Right atrium auricular region (tissue), 2 donors: ENCODE measurements around the gene ACTR1A. TPM values are rescaled to one million over a fixed set of nuclear protein-coding genes. Genes with fewer than 3 reads are reported as not detected.
"Not testable (repeated sequence)": the region's sequence is repeated elsewhere in the genome, so short reads cannot be mapped to it uniquely, and the experiment has no call there.

ENCODE experiments used
- DNase-seq: peaks from one replicate; pipeline ENCODE4 v3.0.0-alpha.2; 2019; ENCODE audit warnings: low spot score
- H3K27ac ChIP-seq, 2 donors: fragments of 200-600 bp; sonication (generic); 1 replicate in 1 of 2; 2 replicates in 1 of 2; pipeline ENCODE4 v1.5.1; 2016 to 2019
- H3K27me3 ChIP-seq, 2 donors: fragments of 200-600 bp; sonication (generic); one replicate each; pipeline versions ENCODE4 v1.5.1 to v1.6.0; 2017 to 2019
- H3K36me3 ChIP-seq: fragments of 200-600 bp; sonication (generic); one replicate; pipeline ENCODE4 v1.5.1; 2016
- H3K4me1 ChIP-seq, 2 donors: fragments of 200-600 bp; sonication (generic); one replicate each; pipeline versions ENCODE4 v1.5.1 to v1.6.0; 2017 to 2019
- H3K4me3 ChIP-seq, 2 donors: fragments of 200-600 bp; sonication (generic); 1 replicate in 1 of 2; 2 replicates in 1 of 2; pipeline ENCODE4 v1.5.1; 2017 to 2019; ENCODE audit warnings: mild to moderate bottlenecking in 1 of 2, moderate library complexity in 1 of 2
- H3K9me3 ChIP-seq, 2 donors: fragments of 200-600 bp; sonication (generic); one replicate each; pipeline ENCODE4 v1.5.1; 2019
- total RNA-seq, 2 donors: library from RNA; depleted of rRNA; stranded (reverse); fragments of >200 nt; gene quantifications; one replicate each; pipeline ENCODE4 v1.1.0, GENCODE V29; 2016
- TF ChIP-seq, protein P1 (sequence below), 2 donors: fragments of 200-600 bp; sonication (generic); IDR thresholded peaks; one replicate each; pipeline ENCODE4 v1.5.1; 2019; ENCODE audit warnings: antibody characterized with exemption in 2 of 2

Gene ACTR1A
- total RNA-seq, 2 donors from 2014 or later, result 107 to 124 TPM

DNA sequence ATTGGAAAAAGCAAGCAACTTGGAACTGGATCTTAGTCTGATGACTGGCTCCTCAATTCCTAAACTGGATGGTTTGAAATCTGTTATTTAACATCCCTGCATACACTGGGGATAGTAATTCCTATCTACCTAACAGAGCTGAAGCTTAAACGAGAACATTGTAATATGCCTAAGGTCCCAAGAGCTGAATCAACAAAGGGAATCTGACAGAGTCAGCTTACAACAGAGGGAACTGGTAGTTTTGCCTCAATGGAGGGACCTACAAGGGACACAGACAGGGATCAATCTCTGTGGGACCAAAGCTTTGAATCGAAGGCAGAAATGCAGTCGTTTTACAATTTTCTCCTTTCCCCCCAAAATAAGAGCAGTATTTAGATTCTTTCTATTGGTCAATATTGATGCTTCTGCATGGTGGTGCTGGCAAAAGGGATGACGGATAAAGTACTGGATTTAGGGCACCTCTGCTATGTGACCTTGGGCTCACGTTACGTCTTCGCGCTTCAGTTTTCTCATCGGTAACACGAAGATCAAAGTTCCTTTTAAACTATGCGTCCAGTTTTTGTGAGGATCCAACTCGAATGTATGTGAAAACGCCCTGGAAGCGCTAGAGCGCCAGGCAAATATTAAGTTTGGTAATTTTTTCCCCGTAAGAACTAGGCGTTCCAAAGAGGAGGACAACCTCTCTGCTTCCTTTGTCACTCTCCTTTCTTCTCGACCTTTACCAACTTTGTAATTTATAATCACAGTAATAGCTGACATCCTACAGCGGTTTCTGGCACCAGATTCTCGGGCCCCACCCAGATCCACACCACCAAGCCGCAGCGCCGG lies 1.1 kb downstream of the ACTR1A start:
- peak overlapping the region; percentile 89 to 99 for H3K4me3 ChIP-seq
- H3K4me1 ChIP-seq, result peaks cover 0 to 55% of the 10 kb centered on the region in 2 donors
- no peaks in the 10 kb centered on the region for H3K36me3 ChIP-seq
- H3K9me3 ChIP-seq, result no peaks in the 10 kb centered on the region
- H3K27ac ChIP-seq, result peak overlapping the region; percentile 94 to 97
- TF ChIP-seq, protein P1, sequence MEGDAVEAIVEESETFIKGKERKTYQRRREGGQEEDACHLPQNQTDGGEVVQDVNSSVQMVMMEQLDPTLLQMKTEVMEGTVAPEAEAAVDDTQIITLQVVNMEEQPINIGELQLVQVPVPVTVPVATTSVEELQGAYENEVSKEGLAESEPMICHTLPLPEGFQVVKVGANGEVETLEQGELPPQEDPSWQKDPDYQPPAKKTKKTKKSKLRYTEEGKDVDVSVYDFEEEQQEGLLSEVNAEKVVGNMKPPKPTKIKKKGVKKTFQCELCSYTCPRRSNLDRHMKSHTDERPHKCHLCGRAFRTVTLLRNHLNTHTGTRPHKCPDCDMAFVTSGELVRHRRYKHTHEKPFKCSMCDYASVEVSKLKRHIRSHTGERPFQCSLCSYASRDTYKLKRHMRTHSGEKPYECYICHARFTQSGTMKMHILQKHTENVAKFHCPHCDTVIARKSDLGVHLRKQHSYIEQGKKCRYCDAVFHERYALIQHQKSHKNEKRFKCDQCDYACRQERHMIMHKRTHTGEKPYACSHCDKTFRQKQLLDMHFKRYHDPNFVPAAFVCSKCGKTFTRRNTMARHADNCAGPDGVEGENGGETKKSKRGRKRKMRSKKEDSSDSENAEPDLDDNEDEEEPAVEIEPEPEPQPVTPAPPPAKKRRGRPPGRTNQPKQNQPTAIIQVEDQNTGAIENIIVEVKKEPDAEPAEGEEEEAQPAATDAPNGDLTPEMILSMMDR (IDR thresholded peaks at IDR 0.05), result no peak
- no peaks in the 10 kb centered on the region for H3K27me3 ChIP-seq
- DNase-seq, result no peak

DNA sequence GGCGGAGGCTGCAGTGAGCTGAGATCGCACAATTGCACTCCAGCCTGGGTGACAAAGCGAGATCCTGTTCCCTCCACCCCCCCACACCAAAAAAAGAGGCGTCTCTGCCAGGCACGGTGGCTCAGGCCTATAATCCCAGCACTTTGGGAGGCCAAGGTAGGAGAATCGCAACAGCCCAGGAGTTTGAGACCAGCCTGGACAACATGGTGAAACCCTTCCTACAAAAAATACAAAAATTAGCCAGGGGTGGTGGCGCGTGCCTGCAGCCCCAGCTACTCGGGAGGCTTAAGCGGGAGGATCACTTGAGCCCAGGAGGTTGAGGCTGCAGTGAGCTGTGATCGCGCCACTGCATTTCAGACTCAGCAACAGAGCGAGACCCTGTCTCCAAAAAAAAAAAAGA lies 1.8 kb downstream of the ACTR1A start:
- not testable (repeated sequence) for H3K9me3 ChIP-seq, DNase-seq, H3K27me3 ChIP-seq, H3K4me3 ChIP-seq, H3K36me3 ChIP-seq
- H3K4me1 ChIP-seq, result peaks cover 0 to 54% of the 10 kb centered on the region in 2 donors
- peak overlapping the region; percentile 24 to 97 for H3K27ac ChIP-seq

DNA sequence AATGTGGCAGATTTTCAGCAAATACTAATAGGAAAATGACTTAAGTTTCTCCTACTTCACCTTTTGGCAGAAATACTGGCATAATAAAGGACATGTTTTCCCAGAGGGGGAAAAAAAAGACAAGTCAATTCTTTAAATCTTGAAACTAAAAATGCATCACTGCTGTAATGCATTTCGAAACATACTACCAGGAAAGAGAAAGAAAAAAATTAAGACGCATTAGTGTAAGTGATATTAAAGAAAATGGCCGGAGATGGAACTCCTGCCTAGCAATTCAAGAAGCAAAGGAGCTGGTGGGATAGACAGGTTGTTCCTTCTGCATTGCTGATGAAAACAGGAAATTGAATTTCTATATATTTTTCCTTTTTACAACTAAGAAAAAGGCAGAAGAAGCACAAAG lies 3.2 kb downstream of the ACTR1A start:
- no peak for DNase-seq
- no peaks in the 10 kb centered on the region for H3K36me3 ChIP-seq
- H3K27me3 ChIP-seq, result no peaks in the 10 kb centered on the region
- H3K4me3 ChIP-seq, result no peak overlapping the region
- no peak overlapping the region for H3K27ac ChIP-seq
- H3K9me3 ChIP-seq, result no peaks in the 10 kb centered on the region
- TF ChIP-seq, protein P1 (IDR thresholded peaks at IDR 0.05), result no peak
- peaks cover 0 to 47% of the 10 kb centered on the region in 2 donors for H3K4me1 ChIP-seq

DNA sequence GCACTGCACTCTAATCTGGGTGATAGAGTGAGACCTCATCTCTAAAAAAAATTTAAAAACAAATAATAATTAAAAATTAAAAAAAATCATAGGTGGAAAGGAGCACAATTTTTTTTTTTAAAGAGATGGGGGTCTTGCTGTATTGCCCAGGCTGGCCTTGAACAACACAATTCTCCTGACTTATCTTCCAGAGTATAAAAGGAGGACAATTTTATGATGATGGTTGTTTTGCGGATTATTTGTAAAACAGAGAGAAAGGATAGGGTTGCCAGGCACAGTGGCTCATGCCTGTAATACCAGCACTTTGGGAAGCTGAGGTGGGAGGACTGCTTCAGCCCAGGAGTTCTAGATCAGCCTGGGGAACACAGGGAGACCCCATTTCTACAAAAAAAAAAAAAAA lies 5.0 kb downstream of the ACTR1A start:
- Histone ChIP-seq H3K9me3 (no peaks in the 10 kb centered on the region), H3K27ac (no peak overlapping the region), H3K4me1 (peaks cover 0 to 58% of the 10 kb centered on the region in 2 donors), H3K36me3 (no peaks in the 10 kb centered on the region), H3K4me3 (no peak overlapping the region), H3K27me3 (no peaks in the 10 kb centered on the region)
- no peak for DNase-seq
- TF ChIP-seq, protein P1 (IDR thresholded peaks at IDR 0.05), result no peak

DNA sequence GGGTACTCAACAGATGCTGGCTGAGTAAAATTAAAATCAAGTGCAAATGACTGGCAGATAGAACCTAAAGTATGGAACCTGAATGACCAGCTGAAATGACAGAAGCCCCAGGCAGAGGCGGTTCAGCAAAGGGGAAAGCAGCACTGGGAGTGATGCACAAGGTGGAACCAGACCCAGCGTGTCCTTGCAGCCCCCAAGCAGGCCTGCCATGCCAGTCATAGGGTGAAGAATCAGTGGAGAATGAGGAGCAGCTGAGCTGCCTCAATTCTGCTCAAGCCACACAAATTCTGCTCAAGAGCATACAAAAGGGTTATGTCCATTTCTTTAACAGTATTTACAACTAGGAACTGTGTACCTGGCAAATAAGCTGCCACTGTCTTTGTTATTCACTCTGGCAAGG lies 8.7 kb downstream of the ACTR1A start:
- Histone ChIP-seq H3K4me3 (no peak overlapping the region), H3K27ac (peak overlapping the region; percentile 20 to 36)

DNA sequence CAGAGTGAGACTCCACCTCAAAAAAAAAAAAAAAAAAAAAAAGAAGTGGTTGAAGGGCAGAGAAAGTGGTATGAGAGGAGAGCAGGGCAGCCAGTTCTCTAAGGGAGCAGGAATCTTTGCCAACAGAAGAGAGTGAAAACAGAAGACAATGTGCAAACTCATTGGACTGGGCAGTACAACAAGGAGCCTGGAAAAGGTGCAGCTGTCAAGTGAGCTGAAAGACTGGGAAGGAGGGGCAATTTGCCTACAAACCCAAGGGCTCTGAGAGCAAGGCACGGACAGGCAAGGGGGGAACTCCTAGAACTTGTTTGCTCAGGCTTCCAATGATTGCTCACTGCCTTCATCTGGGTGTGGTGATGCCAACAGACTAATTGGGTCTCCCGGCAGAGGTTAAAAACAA lies 9.5 kb downstream of the ACTR1A start:
- no peak for DNase-seq
- peaks cover 28% of the 10 kb centered on the region for H3K36me3 ChIP-seq
- H3K27ac ChIP-seq, result peak overlapping the region; percentile 20 to 36
- H3K9me3 ChIP-seq, result no peaks in the 10 kb centered on the region
- H3K4me3 ChIP-seq, result no peak overlapping the region
- TF ChIP-seq, protein P1 (IDR thresholded peaks at IDR 0.05), result no peak
- no peaks in the 10 kb centered on the region for H3K27me3 ChIP-seq
- peaks cover 0 to 29% of the 10 kb centered on the region in 2 donors for H3K4me1 ChIP-seq

More for the DNA sequence above, 8.7 kb downstream of the ACTR1A start:
- Histone ChIP-seq H3K9me3 (no peaks in the 10 kb centered on the region), H3K4me1 (peaks cover 0 to 35% of the 10 kb centered on the region in 2 donors), H3K36me3 (peaks cover 21% of the 10 kb centered on the region), H3K27me3 (no peaks in the 10 kb centered on the region)
- TF ChIP-seq, protein P1 (IDR thresholded peaks at IDR 0.05), result no peak
- no peak for DNase-seq
